HG02642 (cell line): ENCODE data around the gene DYRK4.
"Not testable (repeated sequence)": the region's sequence is repeated elsewhere in the genome, so short reads cannot be mapped to it uniquely, and the experiment has no call there.

Experiments
- ATAC-seq: cut with Tn5 transposase; IDR thresholded peaks from one replicate; pipeline ENCODE4 v1.9.1; 2021; ENCODE audit warnings: mild to moderate bottlenecking; ENCODE audit not compliant: unreplicated experiment, poor library complexity

The DYRK4 gene, protein sequence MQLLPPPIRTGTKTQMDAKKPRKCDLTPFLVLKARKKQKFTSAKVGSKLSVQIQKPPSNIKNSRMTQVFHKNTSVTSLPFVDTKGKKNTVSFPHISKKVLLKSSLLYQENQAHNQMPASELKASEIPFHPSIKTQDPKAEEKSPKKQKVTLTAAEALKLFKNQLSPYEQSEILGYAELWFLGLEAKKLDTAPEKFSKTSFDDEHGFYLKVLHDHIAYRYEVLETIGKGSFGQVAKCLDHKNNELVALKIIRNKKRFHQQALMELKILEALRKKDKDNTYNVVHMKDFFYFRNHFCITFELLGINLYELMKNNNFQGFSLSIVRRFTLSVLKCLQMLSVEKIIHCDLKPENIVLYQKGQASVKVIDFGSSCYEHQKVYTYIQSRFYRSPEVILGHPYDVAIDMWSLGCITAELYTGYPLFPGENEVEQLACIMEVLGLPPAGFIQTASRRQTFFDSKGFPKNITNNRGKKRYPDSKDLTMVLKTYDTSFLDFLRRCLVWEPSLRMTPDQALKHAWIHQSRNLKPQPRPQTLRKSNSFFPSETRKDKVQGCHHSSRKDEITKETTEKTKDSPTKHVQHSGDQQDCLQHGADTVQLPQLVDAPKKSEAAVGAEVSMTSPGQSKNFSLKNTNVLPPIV

GRCh38 chr12:4562034-4562657 lies at the start of gene DYRK4:
DYRK4 (plus strand) TSS chr12:4562208; CDS start chr12:4562246, 38 bp downstream.
- ATAC-seq: no peak

DNA sequence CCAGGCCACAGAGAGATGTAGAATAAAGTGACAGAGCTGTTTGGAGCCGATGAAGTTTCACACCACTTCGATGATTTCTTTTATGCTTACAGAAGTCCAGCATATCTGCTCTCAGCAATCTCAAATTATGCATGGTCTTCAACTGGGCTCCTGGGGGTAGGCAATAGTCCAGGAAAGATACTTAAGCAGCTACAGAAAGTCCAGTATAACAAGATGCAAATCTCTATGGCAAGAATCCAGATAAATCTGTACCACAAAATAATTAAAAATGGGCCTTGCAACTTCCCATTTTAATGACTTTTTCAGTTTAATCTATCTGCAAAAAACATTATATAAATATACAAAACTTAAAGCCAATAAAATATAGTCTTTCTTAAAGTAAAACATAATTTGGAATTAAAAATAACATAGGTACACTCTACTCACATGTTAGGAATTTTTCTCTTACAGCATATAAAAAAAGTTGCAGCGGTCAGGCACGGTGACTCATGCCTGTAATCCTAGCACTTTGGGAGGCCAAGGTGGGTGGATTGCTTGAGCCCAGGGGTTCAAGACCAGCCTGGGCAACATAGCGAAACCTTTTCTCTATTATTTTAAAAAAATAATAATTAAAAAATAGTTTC lies 43.8 kb upstream of the DYRK4 start:
- no peak for ATAC-seq

DNA sequence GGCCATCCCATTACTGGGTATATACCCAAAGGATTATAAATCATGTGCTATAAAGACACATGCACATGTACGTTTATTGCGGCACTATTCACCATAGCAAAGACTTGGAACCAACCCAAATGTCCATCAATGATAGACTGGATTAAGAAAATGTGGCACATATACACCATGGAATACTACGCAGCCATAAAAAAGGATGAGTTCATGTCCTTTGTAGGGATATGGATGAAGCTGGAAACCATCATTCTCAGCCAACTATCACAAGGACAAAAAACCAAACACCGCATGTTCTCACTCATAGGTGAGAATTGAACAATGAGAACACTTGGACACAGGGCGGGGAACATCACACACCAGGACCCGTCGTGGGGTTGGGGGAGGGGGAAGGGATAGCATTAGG lies 38.6 kb upstream of the DYRK4 start:
- ATAC-seq: not testable (repeated sequence)

DNA sequence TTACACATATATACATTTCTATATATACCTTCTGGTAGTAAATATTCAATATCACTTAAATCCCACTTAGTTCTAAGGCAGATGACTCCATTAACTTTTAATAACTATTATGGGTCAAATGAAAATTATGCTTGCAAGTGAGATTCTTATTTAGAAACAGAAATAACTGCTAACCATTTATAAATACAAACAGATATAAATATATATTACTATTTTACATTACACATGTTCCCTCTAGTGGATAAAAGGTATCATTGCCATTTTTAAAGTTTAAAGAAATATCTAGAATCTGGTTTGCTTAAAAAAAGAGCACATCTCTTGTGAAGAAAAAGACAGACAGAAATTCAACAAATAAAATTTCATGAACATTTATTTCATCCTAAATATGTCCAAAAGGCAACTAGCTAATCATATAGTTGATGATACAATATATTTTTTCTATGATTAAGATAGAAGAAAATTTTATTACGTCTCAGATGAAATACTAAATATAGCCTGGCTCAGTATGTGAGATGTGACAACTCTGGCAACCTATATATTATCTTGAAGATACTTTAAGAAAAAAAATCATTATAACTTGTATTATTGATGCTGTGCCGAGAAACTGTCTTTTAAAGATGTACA lies 35.0 kb upstream of the DYRK4 start:
- ATAC-seq: no peak

GRCh38 chr12:4530160-4530559 lies 31.8 kb upstream of the DYRK4 start:
- ATAC-seq: no peak

DNA sequence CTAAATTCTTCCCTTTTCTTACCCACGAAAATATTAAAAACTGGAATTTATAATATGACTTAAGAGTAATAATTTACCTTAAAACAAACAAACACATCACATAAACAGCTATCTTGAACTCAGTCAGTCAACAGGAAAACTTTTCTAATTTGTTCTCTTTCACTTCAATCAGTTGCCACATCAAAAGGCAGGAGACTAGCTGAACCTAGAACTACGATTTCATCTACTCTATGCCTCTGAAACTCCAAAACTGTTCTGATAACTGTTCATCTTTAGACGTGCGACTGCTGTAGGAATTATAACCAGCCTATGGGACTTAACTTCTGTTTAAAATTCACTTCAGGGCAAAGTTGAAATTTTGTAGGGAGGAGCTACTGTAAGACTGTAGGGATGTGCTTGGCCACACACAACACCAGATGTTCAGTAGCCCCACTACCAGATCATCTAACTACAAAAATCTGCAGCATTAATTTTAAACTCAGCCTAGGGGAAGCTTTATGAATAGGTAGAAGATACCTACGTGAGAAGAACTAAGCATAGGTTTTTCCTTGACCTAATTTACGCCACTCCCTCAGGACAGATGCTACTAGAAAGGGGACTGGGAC lies 30.9 kb upstream of the DYRK4 start:
- ATAC-seq: no peak

GRCh38 chr12:4535092-4535491 lies 26.9 kb upstream of the DYRK4 start:
- ATAC-seq: no peak

DNA sequence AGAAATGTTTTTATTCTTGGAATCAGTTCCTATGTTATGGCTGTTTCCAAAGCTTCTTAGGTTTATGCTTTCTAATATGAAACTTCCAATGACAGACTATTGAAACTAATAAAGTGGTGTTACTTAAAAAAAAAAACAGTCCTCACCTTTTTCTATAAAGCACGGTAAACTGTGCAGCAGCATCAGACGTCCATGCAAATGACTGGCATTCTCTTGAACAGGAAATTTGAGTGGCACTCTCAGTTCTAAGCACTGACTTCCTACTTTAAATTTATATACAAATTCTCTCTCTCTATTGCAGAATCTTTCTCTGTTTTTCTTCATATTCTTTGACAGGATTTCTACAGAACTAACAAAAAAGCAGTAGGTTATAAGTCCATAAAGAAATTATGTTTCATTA lies 26.1 kb upstream of the DYRK4 start:
- no peak for ATAC-seq

DNA sequence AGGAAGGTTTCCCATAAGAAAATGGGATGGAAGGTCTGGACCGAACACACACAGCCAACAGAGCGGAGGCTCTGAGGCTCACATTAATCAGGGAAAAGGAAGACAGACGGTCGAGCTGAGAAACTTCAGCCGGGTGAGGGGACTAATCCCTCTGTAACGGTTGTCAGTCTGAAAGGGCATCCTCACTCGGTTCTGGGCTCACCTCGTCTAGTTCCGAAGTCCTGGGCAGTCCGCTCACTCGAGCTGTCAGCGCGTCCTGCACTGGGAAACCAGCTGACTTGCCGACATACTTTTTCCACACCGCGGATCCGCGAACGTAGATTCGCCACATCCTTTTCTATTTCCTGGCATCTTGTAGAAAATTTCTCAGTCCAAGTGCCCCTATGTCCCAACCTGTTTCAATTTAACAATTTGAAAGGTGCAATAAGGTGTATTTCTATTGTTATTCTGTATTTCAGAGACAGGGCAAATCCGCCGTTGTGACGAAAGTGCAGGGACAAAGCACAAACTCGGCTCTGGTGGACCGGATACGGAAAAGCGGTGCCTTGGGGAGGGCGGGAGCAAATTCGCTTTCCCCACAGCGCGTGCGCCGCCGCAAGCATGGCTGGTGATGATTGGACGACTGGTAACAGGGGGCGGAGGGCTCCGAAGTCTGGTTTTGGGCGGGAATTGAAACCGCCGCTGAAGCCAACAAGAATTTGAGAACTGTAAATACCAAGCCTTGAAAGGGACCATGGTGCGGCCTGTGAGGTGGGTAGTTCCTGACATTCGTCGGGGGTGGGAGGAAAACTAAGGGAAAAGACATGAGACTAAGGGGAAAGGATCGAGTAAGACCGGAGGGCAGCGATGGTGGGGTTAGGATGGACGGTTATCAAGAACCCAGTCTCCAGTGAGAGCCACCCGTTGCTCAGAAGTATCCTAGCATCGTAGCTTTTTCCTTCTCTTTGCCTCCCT lies 23.5 kb upstream of the DYRK4 start, which contains the start of gene RAD51AP1:
TSS of gene RAD51AP1 (plus strand) at position 684 of the 954 bp plus-strand sequence. CDS start at position 734, 50 bp downstream.
- peak; percentile 91 for ATAC-seq

DNA sequence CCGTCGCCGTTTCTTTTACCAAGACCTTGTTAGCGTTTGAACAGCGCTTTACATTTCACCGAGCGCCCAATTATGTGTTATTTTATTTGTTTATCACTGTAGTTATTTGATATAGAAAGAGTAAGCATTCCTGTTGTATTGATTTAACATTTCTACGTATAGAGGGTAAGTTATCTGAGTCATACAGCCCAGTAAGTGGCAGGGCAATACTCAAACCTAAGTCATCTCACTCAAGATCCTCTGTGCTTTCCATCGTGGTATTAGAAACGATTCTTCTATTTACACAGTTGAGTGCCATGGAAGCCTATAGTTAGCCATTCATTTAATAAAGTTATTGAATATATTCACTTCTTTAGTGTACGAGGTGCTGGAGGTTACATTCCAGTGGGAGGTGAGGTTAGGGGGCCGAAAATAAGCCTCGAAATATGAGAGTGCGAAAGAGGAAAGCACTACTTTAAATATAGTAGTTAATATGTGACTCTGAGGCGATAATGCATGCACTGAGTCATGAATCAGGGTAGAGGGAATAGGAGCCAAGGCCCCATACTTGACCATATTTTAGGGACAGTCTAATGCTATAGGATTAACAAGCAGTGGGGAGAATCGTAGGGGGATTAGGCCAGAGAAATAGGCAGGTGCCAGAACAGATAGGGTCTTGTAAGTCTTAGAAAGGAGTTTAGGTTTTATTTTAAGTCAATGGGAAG lies 22.7 kb upstream of the DYRK4 start:
- ATAC-seq: no peak

DNA sequence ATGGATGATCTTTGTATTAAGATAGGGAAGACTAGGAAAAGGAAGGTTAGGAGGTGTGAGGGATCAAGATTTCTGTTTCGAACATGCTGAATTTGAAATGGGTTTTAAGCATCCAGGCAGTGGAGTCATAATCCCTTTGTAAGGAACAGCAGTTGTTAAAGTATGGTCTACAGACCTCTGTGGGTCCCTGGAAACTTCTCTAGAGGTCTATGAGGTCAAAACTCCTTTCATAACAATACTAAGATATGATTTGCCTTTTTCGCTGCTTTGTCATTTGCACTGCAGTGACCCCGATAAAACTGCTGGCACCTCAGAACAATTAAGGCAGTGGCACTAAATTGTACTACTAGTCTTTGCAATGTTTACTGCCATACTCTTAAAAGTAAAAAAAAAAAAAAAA lies 21.8 kb upstream of the DYRK4 start:
- no peak for ATAC-seq

DNA sequence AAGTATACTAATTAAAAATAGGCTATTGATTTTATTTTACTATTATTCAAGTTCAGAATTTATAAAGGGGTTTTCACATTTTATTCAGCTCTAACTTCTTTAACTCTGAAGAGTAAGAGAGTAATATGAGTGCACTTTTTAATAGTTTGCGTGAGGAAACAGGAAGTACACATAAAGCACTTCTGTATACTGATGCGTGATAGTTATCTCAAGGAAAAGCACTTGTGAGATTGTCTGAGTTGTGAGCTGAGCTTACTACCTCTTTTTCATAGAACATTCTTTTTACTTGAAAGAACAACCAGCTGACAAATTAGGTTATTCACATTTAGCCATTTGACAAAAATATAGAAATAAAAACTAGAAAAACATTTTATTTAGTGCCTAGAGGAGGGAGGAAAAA lies 21.4 kb upstream of the DYRK4 start:
- no peak for ATAC-seq

- ATAC-seq: no peak
Measured at GRCh38 chr12:4545195-4545594, 16.8 kb upstream of the DYRK4 start.

DNA sequence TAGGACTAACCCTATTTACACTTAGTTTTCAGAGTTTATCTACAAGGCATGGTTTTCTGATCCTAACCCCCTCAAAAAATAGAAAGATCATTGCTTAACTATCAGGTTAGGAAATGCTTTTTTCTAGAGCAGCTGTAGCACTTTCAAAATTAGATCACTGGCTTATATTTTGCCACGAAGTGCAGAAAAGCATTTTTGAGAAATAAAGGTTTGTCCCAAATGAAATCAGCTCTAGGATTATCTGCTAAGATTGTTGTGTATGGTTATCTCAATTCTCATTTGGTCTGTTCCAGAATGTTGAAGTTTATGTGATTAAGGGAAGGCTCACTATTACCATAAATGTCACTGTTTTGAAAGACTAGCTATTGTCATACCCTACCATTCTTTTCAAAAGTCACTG lies 9.8 kb upstream of the DYRK4 start:
- no peak for ATAC-seq

GRCh38 chr12:4553943-4554342 lies 8.1 kb upstream of the DYRK4 start:
- ATAC-seq: no peak

DNA sequence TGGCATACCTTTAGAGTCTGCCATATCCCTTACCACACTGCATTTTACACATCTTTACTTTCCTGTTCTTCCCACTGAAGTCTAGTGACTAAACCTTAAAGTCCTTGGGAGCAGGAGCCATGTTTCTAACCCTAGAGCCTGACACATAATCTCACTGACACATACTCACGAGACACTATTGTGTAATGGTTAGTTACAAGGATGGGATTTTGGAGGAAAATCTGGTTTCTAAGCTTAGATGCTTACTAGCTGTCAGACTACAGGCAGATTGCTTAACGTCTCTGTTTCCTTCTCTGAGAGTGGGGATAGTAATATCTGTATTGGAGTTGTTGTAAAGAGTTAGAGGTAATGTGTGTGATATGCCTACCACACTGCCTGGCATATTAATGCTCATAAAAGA lies 6.2 kb upstream of the DYRK4 start:
- ATAC-seq: no peak

- no peak for ATAC-seq
Measured at GRCh38 chr12:4556735-4557530, 5.1 kb upstream of the DYRK4 start.

DNA sequence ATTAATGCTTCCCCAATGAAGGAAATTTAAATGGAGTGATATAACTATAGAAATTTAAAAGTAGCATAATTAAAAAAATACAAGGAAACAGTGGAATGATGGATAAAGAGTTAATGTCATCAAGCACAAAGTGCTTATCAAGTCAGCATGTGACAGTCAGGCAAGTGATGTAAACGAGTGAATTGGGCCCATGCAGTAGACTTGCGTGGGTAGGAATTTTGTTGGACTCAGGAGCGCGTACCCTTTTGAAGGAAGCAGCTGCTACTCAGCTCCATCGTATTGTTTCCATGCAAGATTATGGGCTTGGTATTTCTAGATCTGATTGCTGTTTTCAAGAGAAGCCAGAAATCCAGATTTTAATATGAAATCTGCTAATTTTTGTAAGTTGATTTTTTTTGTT lies 4.4 kb upstream of the DYRK4 start:
- no peak for ATAC-seq
